Cerebellar nuclear complex (tissue), 1 donor: ENCODE measurements around the gene IL1R2.
"Not testable (repeated sequence)": the region's sequence is repeated elsewhere in the genome, so short reads cannot be mapped to it uniquely, and the experiment has no call there.

Experiments
- DNase-seq, 2 experiments: peaks; one replicate each; lab custom pipeline; 2025; lab: John Stamatoyannopoulos, UW

The IL1R2 gene

DNA sequence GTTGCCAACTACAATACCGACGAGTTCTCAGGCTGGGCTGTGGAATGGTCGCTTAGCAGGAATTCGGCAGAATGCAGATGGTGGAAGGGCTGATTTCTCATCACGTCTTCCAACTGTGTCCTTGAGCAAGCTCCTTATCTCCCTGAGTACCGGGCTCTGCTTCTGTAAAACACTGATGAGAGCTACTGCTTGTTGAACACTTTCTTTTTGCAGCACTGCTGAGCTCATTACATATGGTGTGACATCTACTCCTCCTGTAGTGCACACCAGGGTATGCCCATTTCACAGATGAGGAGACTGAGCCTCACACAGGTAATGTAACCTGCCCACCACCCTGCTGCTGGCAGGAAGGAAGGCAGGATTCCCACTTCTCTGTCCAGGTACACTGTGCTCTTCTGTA lies 8.3 kb downstream of the IL1R2 start:
- no peak for DNase-seq

DNA sequence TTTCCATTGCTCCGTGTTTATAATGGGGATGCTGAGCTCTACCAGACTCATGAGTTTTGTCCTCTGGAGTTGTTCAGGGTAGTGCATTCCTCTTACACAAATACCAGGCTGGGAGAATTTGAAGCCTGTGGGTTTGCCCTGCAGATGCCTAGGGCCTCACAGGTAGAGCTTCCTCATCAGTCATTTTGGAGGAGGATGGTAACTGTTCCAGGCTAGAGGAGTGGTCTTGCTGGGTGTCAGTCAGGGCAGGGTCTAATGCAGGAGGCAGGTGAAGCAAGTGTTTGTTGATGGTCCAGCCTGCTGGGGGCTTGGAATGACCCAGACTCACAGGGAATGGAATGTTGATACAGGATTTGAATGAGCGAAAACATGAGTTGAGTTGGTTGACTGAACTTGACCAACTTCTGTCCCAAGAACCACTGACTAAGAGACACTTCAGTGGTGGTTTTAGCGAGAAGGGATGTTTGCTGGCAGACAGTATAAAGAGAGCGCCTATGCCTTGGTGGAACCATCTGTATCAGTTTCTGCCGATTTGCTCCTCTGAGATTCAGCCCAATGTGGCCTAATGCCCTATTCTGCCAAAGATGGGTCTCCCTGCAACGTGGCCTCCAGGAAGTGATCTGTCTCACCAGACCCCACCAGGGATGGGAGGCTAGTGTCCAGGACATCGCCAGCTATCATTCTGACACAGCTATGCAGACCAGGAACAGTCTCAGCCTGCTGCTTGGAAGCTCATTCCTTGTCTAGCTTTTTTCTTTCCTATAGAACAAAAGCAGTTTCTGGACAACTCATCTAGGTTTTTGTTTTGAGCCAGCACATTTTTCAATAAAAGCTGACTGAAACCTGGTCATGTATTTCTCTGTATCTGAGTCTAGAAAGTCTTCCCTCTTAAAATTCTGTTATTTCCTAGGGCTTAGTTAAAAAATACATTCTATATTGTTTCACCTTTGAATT lies 9.3 kb downstream of the IL1R2 start:
- no peak for DNase-seq

DNA sequence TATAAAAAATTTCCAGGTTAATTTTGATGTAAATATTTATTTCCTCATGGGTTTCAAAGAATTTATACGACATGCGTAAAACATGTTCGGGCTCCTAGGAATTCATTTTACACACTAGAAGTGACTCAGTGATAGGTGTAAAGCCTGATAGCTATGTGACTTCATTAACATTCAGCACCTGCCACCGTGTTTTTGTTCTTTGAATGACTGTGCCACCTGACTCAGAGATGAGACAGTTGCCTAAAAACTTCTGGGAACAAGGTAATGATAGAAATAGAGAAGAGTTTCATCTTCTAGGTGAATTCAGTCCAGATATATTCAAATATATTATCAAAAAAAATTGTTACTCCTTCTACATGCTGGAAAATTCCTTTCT lies 10.0 kb downstream of the IL1R2 start:
- no peak for DNase-seq

DNA sequence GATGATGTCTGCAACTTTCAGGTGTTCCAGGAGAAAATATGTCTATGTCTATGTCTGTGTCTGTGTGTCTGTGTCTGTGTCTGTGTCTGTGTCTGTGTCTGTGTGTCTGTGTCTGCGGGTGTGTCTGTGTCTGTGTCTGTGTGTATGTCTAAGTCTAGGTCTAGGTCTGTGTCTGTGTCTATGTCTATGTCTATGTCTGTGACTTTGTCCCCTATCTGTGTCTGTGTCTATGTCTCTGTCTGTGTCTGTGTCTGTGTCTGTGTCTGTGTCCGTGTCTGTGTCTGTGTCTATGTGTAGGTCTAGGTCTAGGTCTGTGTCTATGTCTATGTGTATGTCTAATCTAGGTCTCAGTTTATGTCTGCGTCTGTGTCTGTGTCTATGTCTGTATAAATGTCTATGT lies 10.5 kb downstream of the IL1R2 start:
- DNase-seq, result no peak

DNA sequence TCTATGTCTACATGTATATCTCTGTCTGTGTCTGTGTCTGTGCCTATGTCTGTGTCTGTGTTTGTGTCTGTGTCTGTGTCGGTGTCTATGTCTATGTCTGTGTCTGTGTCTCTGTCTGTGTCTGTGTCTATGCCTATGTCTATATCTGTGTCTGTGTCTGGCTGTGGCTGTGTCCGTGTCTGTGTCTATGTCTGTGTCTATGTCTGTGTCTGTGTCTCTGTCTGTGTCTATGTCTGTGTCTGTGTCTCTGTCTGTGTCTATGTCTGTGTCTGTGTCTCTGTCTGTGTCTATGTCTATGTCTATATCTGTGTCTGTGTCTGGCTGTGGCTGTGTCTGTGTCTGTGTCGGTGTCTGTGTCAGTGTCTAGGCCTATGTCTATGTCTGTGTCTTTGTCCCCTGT lies 11.1 kb downstream of the IL1R2 start:
- DNase-seq, result not testable (repeated sequence)

DNA sequence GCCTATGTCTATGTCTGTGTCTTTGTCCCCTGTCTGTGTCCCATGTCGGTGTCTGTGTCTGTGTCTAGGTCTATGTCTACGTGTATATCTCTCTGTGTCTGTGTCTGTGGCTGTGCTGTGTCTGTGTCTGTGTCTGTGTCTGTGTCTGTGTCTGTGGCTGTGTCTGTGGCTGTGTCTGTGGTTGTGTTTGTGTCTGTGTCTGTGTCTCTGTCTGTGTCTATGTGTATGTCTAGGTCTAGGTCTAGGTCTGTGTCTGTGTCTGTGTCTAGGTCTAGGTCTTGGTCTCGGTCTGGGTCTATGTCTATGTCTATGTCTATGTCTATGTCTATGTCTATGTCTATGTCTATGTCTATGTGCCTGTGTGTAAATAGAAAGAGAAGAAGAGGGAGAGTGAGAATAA lies 11.9 kb downstream of the IL1R2 start:
- DNase-seq, result no peak

DNA sequence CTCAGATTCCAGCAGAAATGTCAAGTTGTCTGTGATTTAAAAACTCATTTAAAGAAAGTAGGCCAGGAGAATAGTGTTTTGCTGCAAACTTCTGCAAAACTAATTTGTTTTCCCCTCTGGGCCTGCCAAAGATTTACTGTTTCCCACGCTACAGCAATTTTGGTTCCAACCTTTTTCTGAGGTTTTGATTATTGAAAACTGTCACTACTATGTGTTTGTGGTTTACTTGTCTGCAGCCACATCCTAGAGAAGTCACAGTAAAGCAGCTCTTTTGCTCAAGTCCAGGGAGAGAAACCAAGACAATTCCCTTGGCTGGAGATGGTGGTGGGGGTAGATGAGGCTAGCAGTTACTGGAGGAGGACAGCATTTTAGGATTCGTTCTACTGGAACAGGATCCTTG lies 12.8 kb downstream of the IL1R2 start:
- no peak for DNase-seq

DNA sequence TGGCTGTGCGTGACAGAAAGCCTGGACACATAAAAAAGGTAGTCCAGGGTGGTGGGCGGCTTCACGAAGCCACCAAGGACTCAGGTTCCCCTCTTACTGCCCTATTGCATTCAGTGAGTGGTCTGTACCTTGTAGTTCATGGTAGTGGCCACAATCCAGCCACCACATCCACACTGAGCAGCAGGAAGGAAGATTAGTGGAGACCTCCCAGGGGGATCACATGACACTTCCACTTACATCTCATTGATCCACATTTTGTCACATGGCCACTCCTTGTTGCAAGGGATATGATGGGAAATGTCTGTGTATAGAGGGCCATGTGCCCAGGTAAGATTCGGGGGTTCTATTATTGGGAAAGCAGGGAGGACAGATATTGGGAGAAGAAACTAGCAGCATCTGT lies 13.7 kb downstream of the IL1R2 start:
- DNase-seq, result no peak

DNA sequence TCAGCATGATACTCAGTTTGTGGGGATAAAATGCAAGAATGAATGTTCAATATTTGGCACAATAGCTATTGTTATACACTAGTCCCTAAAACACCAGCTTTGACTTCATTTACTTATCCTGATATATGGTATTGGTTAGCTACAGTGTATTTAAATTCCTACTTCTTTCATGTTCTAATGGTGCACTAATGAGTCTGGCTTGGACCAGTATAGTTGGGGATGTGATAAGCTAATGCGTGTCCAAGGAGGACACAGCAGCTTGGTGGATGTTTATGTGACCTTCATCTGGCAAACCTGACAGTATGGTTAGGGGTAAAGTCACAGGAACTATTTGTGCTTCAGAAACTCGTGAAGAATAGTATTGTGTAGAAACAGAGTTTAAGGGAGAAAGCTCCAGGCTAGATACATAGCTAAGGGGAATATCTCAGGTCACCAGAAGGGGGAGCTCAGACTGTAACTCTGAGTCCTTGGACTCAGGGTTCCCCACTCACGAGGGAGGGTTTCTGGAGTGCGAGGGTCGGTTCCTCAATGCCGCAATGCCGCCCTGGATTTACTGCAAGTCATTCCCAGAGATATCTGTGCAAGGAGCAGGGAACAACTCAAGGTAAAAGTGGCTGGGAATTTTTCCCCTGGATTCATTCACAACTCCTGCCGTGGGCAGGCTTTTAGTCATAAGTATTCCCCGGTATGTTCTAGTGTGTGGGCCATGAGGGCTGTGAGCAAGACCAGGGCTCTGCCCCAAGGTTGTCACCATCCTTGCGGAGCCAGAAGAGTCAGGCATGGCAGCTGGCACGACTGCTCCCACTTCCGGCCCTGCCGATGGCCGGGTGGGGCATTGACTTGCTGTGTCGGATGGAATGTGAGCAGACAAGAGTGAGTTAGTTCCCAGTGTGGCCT lies 14.5 kb downstream of the IL1R2 start:
- no peak for DNase-seq

DNA sequence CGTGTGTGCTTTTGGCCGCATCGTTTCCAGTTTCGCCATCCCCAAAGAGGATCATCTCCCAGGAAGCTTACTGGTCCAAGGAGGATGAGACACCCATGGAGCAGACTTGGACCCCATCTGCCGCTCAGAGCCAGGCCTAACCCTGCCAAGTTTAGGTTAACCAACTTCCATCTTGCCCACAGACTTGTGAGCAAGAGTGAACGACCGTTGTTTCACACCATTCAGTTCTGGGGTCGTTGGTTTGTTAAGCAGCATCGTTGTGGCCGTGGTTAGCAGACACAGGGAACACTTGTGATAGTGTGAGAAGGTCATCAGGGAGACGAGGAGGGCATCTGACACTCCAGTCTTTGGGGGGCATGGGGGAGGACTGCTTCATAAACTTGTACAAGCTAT lies 15.1 kb downstream of the IL1R2 start:
- DNase-seq, result no peak

DNA sequence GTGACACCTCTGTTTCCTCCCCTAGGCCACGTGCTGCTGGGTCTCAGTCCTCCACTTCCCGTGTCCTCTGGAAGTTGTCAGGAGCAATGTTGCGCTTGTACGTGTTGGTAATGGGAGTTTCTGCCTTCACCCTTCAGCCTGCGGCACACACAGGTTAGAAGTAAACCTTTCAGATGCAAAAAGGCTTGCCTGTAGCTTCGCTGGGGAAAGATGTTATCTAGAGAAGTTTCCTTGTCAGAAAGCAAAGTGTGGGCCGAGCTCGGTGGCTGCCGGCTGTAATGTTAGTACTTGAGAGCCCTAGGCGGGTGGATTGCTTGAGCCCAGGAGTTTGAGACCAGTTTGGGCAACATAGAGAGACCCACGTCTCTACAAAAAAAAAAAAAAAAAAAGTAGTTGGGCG lies 16.7 kb downstream of the IL1R2 start:
- no peak for DNase-seq

DNA sequence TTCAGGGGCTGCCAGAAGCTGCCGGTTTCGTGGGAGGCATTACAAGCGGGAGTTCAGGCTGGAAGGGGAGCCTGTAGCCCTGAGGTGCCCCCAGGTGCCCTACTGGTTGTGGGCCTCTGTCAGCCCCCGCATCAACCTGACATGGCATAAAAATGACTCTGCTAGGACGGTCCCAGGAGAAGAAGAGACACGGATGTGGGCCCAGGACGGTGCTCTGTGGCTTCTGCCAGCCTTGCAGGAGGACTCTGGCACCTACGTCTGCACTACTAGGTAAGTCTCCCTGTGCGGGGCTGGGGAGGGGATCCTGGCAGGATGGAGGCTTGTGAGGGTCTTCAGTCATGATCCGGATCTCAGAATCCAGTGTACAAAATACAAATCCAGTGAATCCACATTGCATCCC lies 17.8 kb downstream of the IL1R2 start:
- DNase-seq, result no peak

DNA sequence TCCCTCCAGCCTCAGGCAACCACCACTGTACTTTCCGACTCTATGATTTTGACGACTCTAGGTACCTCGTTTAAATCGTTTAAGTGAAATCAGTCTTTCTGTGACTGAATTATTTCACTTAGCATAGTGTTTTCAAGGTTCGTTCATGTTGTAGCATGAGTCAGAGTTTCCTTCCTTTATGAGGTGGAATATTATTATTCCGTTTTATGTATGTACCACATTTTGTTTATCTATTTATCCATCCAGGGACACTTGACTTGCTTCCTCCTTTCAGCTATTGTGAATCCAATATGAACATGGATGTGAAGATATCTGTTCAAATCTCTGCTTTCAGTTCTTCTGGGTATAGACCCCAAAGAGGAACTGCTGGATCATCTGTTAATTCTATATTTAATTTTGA lies 19.1 kb downstream of the IL1R2 start:
- no peak for DNase-seq

DNA sequence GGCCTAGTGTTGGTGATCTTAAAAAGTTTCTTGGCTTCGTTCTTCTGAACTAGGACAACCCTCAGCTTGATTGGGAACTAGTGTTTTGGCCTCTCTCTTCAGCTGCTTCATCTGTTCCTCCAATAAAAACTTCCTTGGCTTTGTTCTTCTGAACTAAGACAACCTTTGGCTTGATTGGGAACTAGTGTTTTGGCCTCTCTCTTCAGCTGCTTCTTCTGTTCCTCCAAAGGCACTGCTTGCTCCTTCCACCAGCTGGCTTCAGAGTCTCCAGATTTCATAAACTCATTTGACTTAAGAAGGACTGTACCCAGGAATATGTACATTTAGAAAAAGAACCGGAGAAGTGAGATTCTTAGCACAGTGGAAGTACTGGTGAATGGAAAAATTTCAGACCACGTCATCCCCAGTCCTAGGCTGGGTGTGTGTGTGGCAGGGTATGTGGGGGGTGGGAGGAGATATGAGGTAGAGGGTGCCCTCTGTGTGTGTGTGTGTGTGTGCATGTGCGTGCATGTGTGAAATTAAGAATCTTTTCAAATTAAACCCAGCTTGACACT lies 20.4 kb downstream of the IL1R2 start:
- no peak for DNase-seq

DNA sequence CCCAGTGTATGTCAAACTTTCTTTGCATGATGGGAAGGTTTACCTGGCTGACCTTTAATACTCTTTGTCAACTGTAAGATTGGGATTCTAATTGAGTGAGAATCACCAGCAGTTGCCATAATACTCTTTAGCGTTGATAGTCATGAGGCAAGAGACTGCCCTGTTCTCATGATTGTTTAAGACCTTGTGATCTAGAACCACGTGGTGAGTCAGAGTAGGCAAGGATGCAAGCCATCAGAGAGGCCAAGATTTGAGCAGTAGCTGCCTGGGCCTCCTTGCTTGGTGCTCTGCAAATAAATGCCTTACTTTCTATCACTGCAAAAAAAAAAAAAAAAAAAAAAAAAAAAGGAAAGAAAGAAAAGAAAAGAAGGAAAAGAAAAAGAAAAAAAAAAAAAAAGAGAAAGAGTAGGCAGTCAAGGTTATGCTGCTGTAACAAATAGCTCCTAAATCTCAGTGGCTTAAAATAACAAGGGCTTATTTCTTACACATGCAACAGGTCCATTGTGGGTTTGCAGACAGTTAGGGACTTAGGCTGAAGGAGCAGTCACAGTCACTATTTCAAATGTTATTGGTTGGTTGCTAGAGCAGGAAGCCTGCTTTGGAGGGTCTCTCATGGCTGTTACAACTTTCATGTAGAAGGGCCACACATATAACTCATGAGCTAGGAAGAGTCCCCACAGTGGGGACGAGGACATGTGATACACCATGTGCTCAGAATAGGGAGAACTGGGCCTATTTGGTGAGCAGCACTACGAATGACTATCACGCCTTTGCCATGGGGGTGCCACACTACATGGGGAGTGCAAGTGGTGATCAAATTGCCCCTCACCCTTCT lies 21.7 kb downstream of the IL1R2 start:
- DNase-seq, result no peak

DNA sequence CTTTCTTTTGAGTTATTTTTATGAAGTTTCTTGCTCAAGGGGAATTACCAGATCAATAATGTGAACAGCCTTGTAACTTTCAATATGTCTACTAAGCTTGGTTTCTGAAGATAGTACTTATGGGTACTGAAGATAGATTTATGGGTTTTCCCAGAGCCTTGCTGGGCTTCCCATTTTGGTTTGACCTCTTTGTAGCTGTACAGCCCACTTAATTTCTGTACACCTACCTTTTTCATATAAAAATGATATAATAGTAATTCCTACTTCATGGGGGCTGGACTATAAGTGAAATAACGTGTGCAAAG lies 22.2 kb downstream of the IL1R2 start:
- no peak for DNase-seq

DNA sequence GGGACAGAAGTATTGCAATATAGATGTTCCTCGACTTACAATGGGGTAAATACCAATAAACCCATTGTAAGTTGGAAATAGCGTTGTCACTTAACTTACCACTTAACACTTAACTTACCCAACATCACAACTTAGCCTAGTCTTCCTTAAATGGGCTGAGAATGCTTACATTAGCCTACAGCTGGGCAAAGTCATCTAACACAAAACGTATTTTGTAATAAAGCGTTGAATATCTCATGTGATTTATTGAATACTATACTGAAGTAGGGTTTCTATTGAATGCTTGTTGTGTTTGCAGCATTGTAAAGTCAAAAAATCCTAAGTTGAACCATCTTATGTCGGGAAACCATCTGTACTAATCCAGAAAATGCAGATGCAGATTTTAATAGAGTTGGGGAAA lies 23.6 kb downstream of the IL1R2 start:
- no peak for DNase-seq

DNA sequence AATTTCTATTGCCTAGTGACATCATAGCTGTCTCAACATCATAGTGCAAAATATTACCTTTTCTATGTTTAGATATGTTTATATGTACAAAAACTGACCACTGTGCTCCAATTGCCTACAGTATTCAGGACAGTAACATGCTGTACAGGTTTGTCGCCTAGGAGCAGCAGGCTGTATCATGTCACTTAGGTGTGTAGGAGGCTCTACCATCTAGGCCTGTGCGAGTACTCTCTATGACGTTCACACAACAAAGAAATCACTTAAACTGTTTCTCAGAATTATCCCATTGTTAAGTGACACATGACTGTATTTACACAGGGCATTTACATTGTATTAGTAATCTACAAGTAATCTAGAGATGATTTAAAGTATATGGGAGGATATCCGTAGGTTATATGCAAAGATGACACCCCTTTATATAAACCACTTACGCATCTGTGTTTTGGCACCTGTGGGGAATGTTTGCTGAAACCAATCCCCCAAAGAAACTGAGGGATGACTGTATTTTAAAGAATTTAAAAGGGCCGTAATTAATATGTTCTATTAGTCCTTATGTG lies 24.7 kb downstream of the IL1R2 start:
- no peak for DNase-seq

DNA sequence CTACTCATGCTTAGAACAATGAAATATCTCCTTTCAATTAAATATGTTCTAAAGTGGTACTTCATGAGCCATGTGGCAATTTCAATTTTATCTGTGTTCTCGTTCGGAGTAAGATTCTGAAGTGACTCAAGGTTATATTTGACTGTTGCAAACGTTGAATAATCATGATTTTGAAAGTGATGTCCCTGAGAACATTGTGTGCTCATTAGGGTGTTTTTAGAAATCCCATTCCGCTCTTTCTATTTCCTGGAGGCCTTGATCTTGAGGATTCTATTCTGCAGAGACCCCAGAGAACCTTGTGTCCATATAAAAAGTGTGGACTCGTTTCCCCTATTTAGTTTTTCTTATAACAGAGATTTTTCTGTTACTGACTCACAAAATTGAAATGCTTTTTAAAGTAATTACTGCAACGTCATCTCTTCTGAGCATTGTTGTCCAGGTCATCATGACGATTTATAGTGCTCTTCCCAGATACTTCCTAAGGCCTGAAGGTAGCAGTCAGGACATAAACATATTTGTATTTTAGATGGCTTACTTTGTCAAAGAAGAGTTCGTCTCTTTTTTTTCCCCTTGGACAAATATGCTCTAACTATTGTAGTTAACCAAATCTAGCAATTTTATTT lies 27.2 kb downstream of the IL1R2 start:
- DNase-seq, result no peak

DNA sequence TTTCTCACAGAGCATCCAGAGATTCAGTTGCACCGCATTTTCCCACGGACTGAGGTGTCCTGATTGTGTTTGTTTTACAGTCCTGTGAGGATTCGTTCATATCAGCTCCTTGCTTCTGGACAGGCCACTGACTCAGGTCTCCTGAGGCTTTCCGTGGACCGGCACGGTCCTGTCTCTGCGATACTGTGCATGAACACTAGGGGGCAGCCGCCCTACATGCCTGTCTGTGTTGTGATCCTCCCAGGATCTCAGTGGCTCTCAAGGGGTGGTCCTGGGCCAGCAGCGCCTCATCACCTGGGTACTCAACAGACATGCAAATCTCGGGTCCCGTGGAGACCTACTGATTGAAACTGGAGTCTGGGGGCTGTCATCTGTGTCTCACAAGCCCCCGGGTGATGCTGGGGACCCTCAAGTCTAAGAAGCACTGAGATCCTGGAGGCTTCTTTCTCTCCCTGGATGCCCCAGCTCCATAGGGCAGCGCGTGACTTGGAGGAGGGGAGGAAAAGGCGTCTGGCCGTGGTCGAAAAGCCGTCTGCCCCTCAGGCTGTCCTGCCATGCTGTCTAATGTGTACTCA lies 28.9 kb downstream of the IL1R2 start:
- no peak for DNase-seq

DNA sequence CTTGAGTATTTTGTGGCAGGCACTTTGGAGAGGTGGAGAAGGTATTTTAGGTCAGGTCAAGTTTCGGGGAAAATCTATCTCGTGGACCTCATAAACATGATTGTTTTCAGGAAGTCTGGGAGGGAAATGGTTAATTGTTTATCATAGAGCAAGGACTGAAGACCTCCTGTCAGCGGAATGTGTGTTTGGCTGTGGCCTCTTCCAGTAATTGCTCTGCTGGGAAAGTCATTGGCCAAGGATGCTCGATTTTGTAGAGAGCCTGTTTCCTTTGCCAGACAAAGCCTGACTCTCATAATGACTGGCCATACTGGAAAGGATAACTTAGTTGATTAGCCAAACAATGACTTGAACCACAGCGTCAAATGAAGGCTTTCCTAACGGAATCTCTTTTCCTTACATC lies 30.0 kb downstream of the IL1R2 start:
- no peak for DNase-seq
